Astrocyte (in vitro differentiated cells and primary cell): ENCODE data around the gene OMA1.

Source experiments
- EZH2 ChIP-seq: IDR thresholded peaks from 2 replicates; pipeline ENCODE4 v1.6.1; 2012; ENCODE audit warnings: mild to moderate bottlenecking, low read length, inconsistent platforms; ENCODE audit not compliant: insufficient read depth
- TF ChIP-seq, protein P1 (sequence below): IDR thresholded peaks from 2 replicates; pipeline ENCODE4 v1.5.1; 2011; ENCODE audit warnings: low read depth, mild to moderate bottlenecking, inconsistent platforms, low read length, moderate library complexity; ENCODE audit not compliant: insufficient read depth

- TF ChIP-seq, protein P1, sequence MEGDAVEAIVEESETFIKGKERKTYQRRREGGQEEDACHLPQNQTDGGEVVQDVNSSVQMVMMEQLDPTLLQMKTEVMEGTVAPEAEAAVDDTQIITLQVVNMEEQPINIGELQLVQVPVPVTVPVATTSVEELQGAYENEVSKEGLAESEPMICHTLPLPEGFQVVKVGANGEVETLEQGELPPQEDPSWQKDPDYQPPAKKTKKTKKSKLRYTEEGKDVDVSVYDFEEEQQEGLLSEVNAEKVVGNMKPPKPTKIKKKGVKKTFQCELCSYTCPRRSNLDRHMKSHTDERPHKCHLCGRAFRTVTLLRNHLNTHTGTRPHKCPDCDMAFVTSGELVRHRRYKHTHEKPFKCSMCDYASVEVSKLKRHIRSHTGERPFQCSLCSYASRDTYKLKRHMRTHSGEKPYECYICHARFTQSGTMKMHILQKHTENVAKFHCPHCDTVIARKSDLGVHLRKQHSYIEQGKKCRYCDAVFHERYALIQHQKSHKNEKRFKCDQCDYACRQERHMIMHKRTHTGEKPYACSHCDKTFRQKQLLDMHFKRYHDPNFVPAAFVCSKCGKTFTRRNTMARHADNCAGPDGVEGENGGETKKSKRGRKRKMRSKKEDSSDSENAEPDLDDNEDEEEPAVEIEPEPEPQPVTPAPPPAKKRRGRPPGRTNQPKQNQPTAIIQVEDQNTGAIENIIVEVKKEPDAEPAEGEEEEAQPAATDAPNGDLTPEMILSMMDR, result no peak
- no peak for TF ChIP-seq EZH2
These were observed 69.1 kb downstream of the OMA1 start for GRCh38 chr1:58477390-58477789.
